GM19240 (cell line): ENCODE results near the gene RPS10.
"Not testable (repeated sequence)": the region's sequence is repeated elsewhere in the genome, so short reads cannot be mapped to it uniquely, and the experiment has no call there.

Experiments used
- DNase-seq: peaks from one replicate; pipeline ENCODE4 v3.0.0; 2011; ENCODE audit warnings: low spot score; ENCODE audit not compliant: insufficient read length

The RPS10 gene

DNA sequence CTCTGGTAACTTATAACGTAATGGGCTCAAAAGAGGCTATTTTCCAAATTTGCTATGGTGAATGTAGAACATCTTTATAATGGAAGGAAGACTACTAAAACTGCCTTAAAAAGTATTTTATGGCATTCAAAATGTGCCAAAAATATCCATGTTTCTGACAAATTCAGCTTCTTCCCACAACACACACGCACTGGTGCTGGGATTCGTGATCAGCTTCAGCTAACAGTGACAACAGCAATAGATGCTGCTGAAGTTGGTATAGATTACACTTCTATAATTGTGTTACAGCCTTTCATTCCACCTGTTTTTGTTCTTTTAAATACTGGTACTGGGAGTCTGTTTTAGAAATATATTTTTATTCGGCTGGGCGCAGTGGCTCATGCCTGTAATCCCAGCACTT is 52.4 kb downstream of the RPS10 start:
- DNase-seq: no peak

DNA sequence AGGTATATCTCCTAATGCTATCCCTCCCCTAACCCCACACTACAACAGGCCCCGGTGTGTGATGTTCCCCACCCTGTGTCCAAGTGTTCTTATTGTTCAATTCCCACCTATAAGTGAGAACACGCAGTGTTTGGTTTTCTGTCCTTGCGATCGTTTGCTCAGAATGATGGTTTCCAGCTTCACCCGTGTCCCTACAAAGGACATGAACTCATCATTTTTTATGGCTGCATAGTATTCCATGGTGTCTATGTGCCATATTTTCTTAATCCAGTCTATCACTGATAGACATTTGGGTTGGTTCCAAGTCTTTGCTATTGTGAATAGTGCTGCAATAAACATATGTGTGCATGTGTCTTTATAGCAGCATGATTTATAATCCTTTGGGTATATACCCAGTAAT is 54.0 kb downstream of the RPS10 start:
- not testable (repeated sequence) for DNase-seq

DNA sequence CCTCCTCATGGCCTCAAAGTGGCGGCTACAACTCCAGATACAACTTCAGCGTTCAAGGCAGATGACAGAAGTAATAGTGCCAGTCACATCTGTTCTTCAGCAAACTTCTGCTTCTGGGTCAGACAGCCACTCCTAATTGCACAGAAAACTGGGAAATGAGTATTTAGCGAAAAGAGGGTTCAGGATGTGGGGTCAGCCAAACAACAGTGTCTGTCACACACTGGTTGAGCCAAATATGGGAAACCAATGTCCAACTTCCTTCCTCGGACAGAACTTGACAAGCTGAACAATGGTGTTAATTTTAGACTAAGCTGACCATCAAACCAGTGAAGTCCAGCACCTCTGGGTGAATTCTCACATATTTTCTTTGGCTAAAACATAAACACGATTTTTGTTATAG is 55.5 kb downstream of the RPS10 start:
- no peak for DNase-seq

DNA sequence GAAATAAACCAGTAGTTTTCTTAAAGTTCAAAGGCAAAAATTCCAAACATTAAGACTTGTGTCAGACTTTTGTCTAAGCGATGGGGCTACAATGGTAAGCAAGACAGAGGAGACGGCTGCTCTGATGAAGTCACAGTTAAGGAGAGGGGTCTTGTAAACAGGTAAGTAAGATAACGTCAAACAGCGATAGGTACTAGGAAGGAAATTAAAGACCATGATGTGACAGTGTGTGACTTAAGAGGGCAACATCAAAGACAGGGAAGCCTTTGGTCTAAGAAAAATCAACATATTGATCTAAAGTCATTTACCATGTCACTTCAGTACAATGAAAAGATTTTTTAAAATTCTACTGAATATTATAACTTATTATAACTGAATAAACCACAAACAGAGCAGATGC is 56.5 kb downstream of the RPS10 start:
- DNase-seq: no peak
